GM21717 (cell line): ENCODE data around the gene COPS3.

Source experiments
- ATAC-seq: cut with Tn5 transposase; IDR thresholded peaks from one replicate; pipeline ENCODE4 v1.9.1; 2021; ENCODE audit warnings: mild to moderate bottlenecking, moderate library complexity; ENCODE audit not compliant: unreplicated experiment

The COPS3 gene

GRCh38 chr17:17252149-17252661 is 28.8 kb downstream of the COPS3 start:
- ATAC-seq: no peak

GRCh38 chr17:17246879-17247278 is 34.2 kb downstream of the COPS3 start:
- no peak for ATAC-seq

- no peak for ATAC-seq
These were observed 37.9 kb downstream of the COPS3 start for GRCh38 chr17:17243163-17243562.

GRCh38 chr17:17242246-17242645 is 38.8 kb downstream of the COPS3 start:
- ATAC-seq: no peak

GRCh38 chr17:17241656-17242055 is 39.4 kb downstream of the COPS3 start:
- ATAC-seq: no peak

GRCh38 chr17:17239832-17240231 is 41.2 kb downstream of the COPS3 start:
- no peak for ATAC-seq

- ATAC-seq: peak; percentile 78
These were observed 43.8 kb downstream of the COPS3 start, which contains the start of gene FLCN for GRCh38 chr17:17237026-17237799. Gene FLCN (minus strand): TSS chr17:17237168. CDS start chr17:17228137, 9,031 bp downstream.

- no peak for ATAC-seq
These were observed 44.6 kb downstream of the COPS3 start for GRCh38 chr17:17236295-17237025.

GRCh38 chr17:17235212-17236174 is 45.6 kb downstream of the COPS3 start:
- no peak for ATAC-seq

GRCh38 chr17:17232303-17232621 is 48.8 kb downstream of the COPS3 start:
- ATAC-seq: no peak

- no peak for ATAC-seq
These were observed 49.3 kb downstream of the COPS3 start for GRCh38 chr17:17231621-17232302.

- no peak for ATAC-seq
These were observed 51.3 kb downstream of the COPS3 start for GRCh38 chr17:17229416-17230384.

- ATAC-seq: no peak
These were observed 52.3 kb downstream of the COPS3 start for GRCh38 chr17:17228521-17229279.

- no peak for ATAC-seq
These were observed 53.2 kb downstream of the COPS3 start for GRCh38 chr17:17227608-17228520.

GRCh38 chr17:17226451-17227265 is 54.4 kb downstream of the COPS3 start:
- no peak for ATAC-seq

GRCh38 chr17:17225901-17226300 is 55.1 kb downstream of the COPS3 start:
- ATAC-seq: no peak

GRCh38 chr17:17224137-17224536 is 56.9 kb downstream of the COPS3 start:
- ATAC-seq: no peak
